ENCODE data around the gene VWA2.
A peak's percentile ranks its signal among the peaks of the same experiment; 100 is the strongest.

Gene VWA2

DNA sequence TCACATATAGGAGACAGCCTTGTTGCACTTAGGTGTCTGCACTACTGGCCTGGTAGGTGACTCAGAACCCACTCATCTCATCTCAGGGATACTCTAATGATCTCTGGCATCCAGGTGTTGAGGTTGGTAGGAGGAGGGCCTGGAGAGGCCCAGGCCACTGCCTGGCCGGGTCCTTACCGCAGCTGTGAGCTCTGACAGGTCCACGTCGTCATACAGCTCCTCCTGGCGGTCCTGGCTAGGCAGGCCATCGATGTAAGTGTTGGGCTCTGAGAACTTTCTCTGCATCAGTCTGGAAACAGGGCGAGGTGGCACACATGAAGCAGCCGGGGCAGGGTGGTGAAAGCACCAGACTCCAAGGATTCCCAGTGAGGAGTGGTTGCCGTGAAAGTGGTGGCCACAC lies 62.1 kb downstream of the VWA2 start:
- DNase-seq, result no peak

DNA sequence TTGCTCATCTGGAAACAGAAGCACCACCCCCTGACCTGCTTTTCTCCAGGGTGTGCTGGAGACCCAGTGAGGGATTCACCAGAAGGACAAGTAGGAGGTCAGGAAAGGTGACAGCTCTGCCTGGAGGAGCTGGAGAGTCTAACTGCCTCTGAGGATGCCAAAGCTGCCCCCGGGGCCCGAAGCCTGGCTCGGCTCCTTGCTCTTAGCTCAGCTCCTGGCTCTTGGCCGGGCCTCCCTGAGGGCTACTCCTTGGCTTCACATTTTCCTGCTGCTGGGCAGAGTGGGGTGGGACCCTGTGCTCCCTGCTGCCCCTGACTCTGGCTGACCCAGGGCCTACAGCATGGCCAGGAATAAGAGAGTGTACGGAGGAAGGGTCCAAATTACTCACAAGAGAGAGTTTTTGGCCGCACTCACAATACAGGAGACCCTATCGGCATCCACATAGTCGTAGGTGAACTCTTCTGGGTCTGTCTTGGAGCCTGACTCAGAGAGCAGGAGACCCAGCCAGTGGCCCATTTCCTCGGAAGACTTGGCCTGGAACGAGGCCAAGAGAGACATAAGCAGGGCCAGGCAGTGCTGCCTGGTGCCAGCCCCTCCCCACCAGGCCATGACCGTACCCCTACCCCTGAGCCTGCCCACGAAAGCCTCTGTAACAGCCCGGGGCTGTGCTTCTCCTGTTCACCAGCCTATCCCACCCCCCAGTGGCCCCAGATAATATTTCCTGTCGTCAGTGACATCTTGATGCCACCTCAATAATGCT lies 63.1 kb downstream of the VWA2 start:
- DNase-seq, result no peak

DNA sequence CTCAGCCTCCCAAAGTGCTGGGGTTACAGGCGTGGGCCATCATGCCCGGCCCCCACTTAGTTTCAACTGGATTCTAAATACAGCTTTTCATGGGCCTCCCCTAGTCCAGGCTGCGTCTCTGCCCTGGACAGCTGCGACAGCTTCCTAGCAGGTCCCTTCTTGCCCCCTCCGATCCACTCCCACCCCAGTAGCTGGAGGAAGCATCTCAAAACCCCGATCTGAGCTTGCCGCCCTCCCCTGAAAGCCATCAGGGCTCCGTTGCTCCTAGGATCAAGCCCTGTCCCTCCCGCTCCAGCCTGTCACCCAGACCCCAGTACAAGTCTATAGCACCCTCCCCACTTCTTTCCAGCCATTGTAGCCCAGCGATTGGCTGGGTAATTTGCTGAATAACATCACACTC lies 64.5 kb downstream of the VWA2 start:
- no peak for DNase-seq

DNA sequence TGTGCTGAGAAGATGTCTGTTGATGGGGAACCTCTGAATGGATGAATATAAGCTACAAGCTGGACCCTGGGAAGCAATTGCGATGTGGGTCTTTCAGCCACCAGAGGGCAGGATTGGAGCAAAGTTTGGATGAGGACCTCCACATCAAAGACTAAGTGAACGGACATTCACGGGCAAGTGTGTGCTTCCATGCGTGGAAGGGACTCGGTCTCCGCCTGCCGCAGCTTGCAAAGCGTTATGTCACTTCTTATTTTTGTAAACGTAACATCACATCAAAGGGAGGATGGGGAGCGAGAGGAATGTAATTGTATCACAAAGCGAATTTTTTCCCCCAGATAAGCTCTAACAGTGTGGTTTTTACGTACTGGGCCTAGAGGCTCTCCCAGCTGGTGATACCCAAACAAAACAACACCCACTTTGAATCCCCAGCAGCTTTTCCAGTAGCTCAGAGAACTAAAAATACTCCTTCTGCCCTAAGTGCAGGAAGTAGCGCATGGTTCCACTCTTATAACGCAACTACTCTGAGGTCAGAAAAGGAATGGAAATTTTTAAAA lies 65.0 kb downstream of the VWA2 start:
- DNase-seq, result peak; percentile 68 to 88 (median 74)

DNA sequence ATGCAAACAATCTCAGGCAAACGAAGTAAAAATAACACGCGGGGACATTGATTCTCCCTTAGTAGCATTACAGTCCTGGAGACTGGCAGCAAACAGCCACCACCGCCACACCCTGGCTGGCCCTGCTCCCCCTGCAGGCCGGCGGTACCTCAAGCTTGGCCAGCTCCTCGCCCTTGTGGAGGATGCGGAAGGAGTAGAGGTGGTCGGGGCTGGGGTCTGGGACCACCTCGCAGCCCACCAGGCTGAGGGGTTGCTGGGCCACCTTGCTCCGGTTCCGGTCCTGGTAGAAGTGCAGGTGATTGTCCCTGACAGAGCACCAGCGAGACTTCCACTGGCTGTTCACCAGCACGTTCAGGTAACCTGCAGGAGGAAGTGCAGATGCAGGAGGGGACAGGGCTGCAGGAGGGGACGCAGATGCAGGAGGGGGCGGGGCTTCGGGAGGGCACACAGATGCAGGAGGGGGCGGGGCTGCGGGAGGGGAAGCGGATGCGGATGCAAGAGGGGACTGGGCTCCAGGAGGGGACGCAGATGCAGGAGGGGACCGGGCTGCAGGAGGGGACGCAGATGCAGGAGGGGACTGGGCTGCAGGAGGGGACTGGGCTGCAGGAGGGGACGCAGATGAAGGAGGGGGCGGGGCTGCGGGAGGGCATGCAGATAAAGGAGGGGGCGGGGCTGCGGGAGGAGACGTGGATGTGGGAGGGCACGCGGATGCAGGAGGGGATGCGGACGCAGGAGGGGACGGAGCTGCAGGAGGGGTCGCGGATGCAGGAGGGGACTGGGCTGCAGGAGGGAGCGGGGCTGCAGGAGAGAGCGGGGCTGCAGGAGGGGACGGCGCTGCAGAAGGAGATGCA lies 65.7 kb downstream of the VWA2 start:
- peak; percentile 26 to 82 (median 72) for DNase-seq

DNA sequence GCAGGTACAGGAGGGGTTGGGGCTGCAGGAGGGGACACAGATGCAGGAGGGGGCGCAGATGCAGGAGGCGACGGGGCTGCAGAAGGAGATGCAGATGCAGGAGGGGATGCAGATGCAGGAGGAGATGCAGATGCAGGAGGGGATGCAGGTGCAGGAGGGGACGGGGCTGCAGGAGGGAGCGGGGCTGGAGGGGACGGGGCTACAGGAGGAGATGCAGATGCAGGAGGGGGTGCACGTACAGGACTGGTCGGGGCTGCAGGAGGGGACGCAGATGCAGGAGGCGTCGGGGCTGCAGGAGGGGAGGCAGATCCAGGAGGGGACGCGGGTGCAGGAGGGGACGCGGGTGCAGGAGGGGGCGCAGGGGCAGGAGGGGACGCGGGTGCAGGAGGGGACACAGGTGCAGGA lies 66.5 kb downstream of the VWA2 start:
- DNase-seq, result no peak

DNA sequence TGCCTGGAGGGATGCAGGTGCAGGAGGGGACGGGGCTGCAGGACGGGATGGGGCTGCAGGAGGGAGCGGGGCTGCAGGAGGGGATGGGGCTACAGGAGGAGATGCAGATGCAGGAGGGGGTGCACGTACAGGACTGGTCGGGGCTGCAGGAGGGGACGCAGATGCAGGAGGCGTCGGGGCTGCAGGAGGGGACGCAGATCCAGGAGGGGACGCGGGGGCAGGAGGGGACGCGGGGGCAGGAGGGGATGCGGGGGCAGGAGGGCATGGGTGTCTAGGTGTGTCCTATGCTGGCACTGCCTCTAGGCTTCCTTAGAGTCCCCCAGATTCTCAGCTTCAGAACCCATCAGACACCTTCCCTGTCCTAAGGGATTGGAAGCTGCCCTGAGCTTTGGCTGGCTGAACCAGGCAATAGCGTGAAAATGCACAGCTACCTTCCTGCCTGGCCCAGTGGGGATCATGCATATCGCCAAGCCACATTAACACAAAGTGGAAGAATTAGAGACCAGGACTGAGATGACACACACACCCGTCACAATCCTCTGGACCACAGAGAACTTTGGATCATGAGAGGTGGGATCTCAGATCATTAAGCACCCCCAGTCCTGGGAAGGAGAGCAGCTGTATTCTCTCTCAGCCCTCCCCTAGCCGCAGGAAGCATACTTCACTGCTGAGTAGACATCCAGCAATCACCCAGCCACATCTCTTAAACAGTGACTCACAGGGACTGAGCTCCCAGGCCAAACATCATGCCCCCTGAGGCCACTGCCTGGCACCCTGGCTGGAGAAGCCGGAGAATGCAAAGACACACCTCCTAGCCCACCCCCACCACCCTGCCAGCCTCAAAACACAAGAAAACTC lies 67.3 kb downstream of the VWA2 start:
- no peak for DNase-seq

DNA sequence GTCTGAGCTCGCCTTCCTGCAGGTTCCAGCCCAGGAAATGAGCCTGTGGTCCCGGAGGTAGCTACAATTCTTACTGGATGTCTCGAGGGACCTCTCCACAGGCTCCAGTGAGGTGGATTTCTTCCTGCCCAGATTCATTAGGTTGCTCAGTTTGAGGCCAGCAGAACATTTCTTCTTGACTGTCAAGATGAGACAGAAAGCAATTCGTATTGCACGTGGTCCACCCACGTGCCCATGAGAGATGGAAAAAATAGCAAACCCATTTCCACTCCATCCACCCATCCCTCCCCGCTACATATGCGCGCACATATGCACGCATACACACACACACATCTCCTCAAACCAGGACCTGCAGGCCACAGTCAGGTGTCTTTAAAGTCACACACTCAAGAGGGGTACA lies 68.7 kb downstream of the VWA2 start:
- no peak for DNase-seq

DNA sequence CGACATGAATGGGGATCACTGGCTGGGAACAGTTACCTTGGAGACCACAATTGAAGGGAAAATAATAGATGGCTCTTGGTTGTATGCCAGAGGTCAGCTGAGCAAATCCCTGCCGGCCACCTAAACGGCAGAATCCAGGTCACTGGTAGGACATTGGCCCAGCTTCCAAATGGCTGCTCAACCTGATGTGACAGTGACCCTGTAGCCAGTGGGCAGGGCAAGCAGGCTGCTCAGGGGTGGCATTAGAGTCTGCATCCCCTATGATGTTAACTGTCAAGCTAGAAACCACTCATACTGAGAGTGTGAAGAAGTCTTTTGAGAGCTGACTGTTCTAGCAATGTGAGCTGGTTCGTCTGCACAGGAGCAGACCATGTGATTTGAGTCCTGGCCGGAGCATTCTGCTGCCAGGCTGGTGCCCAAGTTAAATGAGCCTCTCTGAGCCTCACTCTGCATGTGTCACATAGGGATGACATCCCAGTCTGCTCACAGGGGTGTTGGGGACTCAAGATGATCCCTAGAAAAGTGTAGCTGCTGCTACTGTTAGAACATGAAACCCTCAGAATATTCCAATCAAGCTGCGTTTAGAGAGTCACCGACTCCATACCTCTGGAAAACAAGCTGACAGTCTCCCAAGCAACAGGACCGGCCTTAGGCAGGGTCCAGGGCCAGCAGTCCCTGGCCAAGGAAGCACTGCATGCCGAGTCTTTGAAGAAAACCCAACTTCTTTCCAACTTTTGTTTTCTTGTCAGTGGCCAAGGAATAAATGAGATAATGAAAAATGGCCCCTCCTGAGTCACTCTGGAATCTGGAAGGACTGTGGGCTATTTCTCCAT lies 69.7 kb downstream of the VWA2 start:
- peak in 1 of 3 experiments; percentile 26 for DNase-seq

DNA sequence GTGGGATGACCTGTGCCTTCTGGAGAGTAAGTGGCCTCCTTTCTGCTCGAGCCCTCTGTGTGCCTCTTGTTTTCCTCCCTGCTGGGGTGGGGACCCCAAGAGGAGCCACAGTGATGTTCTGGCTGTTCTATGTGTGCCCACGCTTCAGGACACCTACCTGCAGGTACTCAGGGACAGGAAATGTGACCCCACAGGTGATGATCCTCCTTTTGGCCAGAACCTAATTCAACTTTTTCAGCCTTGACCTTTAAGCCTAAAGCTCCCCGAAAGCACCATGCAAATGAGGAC lies 70.3 kb downstream of the VWA2 start:
- no peak for DNase-seq

DNA sequence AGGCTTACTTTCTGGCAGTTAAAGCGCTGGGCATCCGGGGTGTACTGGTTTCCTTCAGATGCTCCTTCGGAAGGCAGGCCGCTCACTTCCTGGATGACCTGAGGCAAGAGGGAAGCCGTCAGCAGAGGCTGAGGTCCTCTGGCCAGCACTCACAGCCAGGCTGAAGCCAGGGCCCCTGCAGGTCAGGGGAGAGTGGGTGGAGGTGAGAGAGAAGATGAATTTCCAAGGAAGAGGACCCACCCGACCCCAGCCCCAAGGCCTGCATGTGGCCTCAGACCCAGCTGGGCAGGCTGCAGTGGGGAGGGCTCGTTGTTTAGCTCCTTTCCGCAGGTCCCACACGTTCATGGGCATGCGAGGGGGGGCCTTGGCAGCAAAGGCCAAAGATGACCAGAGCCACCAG lies 71.3 kb downstream of the VWA2 start:
- no peak for DNase-seq

DNA sequence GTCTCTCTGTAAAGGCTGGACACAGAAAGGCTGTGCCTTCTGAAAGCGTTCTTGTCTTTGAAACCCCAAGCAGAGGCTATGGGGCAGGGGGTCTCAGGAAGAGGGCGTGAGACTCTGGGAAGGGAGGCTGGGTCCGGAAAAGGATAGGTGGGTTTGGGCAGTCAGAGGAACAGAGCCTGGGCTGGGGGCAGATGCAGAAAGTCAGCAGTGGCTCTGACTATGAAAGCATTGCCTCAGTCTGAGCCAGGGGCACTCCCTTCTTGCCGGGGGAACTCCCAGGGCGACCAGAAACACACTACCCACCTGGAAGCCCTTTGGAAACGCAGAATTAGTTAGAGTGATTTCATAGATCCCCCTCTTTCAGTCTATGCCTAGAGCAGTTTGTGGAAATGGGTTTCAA lies 72.0 kb downstream of the VWA2 start:
- DNase-seq, result no peak

DNA sequence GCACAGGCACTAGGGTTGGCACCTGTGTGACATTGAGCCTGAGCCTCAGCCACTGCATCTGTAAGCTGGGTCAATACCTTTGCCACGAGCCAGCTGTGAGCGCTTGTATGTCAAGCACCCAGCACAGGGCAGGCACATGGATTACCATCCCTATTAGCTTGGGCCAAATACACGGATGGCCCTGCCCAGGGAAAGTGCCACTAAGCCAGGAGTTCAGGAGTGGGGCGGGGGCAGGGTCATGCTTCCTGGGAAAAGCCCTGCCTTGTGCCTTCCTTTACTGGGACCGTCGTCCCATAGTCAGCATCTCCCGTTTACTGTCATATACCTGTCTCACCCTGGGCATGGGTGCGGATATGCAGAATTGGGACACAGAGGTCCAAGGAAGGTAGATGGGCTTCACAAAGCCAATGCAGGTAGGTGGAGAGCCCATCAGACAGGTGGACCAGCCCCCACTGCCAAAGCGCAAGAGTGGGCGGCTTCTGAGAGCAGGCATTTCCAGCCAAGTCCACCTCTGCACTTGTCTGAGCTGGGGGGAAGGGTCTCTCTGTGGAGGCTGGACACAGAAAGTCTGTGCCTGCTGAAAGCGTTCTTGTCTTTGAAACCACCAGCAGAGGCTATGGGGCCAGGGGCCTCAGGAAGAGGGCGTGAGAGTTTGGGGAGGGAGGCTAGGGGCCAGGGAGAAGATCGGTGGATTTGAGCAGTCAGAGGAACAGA lies 72.6 kb downstream of the VWA2 start:
- DNase-seq, result no peak

DNA sequence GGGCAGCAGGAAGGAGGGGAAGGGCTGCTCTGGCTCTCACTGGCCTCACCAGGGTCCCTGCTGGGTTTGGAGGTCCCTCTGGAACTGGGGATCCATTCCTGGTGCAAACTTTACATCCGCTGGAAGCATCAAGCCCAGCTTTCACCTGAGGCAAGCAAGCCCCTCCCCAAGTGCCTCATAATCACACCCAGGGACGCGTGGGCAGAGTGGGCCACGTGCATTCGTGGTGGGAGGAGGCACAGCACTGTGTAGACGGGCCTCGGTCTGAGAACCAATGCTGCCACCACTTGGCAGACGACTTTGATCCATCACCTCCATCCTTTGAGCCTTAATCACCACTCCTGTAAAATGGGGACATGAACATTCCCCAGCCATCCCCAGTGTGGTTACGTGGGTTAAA lies 74.1 kb downstream of the VWA2 start:
- no peak for DNase-seq

DNA sequence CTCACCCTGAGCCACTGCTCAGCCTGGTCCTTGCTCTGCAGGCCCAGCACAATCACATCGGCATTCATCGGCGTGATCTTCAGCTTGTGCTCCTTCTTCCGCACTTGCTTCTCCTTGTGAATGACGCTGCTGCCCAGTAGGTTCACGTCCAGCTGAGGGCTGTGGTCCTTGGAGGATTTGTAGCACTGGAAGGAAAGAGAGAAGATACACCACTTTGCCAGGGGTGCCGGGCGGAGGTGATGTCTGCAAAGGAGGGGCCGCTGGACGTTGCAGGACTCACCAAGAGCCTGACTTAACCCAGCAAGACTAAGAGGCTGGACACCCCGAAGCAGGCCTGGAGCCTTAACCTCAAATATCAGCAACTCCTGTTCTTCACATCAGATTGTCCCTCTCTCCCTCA lies 74.8 kb downstream of the VWA2 start:
- DNase-seq, result no peak

DNA sequence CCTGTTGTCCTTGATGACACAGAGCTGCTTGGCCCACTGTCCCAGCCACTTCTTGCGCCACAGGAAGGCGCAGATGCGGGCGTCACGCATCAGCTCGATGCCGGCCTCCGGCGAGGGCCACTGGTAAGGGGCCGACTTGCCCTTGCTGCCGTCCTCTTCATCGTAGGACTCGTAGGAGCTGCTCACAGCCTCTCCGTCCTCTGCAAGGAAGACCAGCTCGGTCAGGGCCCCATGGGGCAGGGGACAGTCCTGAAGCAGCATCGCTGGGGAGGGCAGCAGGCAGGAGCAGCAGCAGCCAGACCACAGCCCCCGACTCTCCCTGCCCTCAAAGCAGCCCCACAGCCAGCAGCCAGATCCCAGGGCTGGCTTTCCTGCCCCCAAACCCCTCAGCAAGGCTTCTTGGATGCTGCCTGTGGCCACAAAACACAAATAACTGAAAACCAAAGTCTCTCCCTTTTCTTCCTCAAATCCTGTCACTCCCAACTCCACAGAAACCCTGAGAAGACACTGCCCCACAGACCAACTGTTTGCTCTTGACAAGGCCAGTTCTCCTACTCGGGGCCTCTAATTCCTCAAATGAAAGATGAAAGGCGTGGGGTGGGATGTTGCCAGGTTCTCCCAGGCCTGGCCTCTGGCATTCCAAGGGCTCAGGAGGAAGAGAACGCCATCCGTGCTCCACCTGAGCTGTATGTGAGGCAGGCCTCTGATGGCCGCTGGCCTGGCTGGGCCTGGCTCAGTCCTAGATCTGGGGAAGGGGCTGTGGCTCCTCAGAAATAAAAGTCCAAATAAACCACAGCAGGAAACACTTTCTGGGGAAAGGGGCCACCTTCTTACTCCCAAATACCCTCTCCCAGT lies 76.7 kb downstream of the VWA2 start:
- no peak for DNase-seq

DNA sequence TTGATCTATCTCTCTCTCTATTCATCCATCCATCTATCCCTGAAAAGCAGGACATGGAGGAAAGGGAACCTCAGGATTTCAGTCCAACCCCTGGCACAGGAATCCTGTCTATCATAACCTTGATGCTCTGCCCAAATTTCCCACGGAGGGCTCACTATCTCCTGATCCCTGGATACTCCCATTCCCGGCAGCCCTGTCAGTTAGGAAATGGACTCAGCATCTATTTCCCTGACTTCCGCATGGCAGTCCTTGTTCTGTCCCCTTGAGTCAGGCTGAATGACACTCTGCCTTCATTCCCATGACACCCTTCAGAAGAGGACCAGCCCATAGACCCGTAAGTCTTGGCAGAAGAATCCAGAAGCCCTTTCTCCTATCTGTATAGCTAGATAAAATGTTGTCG lies 77.7 kb downstream of the VWA2 start:
- DNase-seq, result no peak

DNA sequence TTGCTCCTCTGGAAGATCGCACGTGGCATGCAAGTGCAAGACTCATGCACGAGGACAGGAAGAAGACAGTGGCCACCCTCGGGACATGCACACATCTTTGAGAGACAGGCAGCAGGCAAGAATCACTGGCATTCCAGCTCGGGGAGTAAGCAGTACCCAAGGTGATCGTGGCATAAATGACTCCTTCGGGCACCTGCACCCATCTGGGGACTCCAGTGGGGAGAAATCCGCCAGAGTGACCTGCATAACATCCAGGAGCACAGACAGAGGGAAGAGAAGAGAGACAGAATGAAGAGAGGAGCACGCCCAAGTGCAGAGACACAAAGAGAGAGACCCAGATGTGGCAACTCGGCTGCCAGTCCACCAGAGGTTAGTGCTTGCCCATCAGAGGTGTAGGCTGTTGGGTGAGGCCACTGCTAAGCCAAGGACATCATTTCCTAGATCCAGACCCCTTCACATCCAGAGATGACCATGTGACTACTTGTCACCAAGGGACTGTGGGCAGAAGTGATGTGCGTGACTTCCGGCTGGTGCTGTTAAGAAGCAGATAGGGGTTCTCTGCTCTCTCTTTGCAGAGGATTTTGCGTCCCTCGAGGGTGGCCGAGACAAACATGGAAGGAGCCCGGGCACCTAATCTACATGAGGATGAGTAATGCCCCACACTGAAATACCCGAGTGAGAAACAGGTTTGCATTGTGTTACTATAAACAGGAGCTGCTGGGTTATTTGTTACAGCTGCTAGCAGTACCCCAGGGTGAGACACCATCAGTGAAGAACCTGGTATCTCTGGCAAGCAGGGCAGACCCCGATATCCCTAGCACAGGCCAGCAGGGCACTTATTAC lies 80.6 kb downstream of the VWA2 start:
- no peak for DNase-seq

DNA sequence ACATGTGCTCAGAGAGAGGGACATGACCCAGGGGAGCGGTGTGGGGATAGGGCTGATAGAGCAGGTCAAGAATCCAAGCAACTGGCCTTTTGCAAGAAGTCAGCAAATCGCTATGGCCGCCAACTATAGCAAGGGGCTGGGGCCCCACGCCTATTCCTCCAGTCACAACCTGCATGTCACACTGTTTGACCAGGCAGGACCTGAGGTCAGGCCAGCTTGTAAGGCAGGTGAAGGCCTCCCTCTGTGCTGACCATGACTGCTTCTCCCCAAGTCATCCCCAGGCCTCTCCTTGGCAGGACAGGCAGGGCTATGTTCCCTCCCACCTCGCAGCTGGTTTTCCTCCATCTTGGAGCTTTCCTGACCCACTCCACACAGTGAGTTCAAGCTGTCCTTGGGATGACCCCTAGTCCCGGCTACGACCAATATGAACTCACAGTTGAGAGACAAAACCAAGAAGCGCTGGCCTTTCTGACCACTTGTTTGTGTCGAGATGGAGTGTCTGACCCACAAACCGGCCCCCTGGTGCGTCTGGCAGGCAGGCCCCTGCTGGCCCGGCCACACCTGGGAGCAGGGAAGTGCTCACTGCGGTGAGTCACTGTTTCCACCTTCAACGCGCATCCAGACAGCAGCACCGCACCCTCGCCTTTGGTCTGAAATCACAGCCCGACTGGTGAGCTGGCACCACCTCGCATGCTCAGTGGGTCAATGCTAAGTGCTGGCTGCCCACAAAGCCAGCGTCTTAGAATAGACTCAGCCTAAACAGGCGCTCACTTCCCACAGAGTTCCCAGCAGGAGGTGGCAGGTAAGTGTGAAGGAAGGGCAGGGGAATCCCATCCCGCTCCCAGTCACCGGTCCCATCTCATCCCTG lies 81.4 kb downstream of the VWA2 start:
- DNase-seq, result peak in 2 of 3 experiments; percentile 7 to 11
